GM13977 (cell line): ENCODE measurements around the gene GRAP2.
A peak's percentile ranks its signal among the peaks of the same experiment; 100 is the strongest.

ENCODE experiments used
- DNase-seq: peaks from one replicate; pipeline ENCODE4 v3.0.0; 2012; ENCODE audit warnings: low spot score
- CTCF ChIP-seq: IDR thresholded peaks from 2 replicates; pipeline ENCODE4 v1.5.1; 2012; ENCODE audit warnings: mild to moderate bottlenecking, control low read depth; ENCODE audit not compliant: insufficient read depth; ENCODE audit errors: extremely low read depth, missing control alignments
- in situ Hi-C: fragments of 300-500 bp; cut with MboI; formaldehyde crosslinking; loops from one replicate; pipeline ENCODE4 v1.12.0; 2022; ENCODE audit warnings: low sequenced_read_pairs, low pct_unique_long_range_greater_than_20kb, mixed read lengths, inconsistent platforms; ENCODE audit not compliant: unreplicated experiment

The GRAP2 gene

GRCh38 chr22:39936523-39937145 lies 35.8 kb downstream of the GRAP2 start:
- DNase-seq: no peak
- in situ Hi-C loops: no loop called here
- TF ChIP-seq CTCF: no peak

- in situ Hi-C loops: no loop called here
- TF ChIP-seq CTCF: no peak
Observed at GRCh38 chr22:39937906-39938305, 37.0 kb downstream of the GRAP2 start.

GRCh38 chr22:39938509-39939111 lies 37.7 kb downstream of the GRAP2 start:
- DNase-seq: no peak
- TF ChIP-seq CTCF: no peak
- in situ Hi-C loops: no loop called here

More at GRCh38 chr22:39937906-39938305, 37.0 kb downstream of the GRAP2 start:
- no peak for DNase-seq

GRCh38 chr22:39939830-39940229 lies 38.9 kb downstream of the GRAP2 start:
- in situ Hi-C loops: no loop called here

GRCh38 chr22:39940757-39941305 lies 39.9 kb downstream of the GRAP2 start:
- DNase-seq: peak; percentile 24
- TF ChIP-seq CTCF: peak; percentile 29
- in situ Hi-C loops: no loop called here

More at GRCh38 chr22:39939830-39940229, 38.9 kb downstream of the GRAP2 start:
- TF ChIP-seq CTCF: no peak
- DNase-seq: no peak

- no peak for TF ChIP-seq CTCF
- in situ Hi-C loops: no loop called here
- no peak for DNase-seq
Observed at GRCh38 chr22:39941601-39942000, 40.7 kb downstream of the GRAP2 start.
